Stimulated activated CD8-positive, alpha-beta memory T cell treated with anti-CD3 and anti-CD28 coated beads, Interleukin-4, amount 100 ng/mL, for 1 hour (primary cell): Measurements from ENCODE around the gene PRRT2.
"Not testable (repeated sequence)": the region's sequence is repeated elsewhere in the genome, so short reads cannot be mapped to it uniquely, and the experiment has no call there.

Experiments used
- DNase-seq, 2 donors: peaks; one replicate each; pipeline ENCODE4 v3.0.0-alpha.2; 2020; ENCODE audit warnings: low read depth in 2 of 2, low spot score in 1 of 2

The PRRT2 gene

DNA sequence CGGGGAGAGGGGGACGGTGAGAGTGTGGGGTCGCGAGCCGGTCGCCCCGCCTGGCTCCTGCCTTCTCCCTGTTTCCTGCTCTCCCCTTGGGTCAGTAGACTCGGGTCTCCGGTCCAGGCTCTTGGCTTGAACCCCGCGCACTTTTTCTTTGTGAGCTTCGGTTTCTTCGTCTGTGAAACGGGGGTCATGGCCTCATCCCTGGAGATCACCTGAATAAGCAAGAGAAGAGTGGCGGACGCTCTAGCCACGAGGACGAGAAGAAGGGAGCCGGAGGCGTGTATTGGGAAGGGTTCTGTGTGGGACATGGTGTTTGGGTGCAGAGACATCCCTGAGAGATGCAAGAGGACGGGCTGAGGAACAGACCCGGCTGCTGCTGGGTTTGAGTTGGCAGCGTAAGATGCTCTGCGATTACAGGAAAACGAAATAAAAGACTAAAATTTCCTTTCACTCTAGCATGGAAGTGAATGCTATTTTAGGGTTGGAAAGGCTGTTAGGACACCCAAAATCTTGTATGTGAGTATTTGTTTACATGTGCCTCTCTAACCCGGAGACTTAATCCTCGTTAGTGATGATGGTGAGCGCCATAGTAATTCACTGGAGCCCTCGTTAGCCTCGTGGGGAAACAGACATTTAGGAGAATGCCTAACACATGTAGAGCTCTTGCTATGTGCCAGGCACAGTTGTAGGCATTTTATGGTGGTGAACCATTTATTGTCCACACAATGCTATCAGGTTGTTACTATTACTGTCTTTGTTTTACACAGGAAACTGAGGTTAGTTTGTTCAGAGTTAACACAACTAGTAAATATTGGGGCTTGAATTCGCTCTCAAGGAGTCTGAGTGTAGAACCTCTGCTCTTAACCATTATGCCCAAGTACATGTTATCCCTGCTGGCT is 20.8 kb upstream of the PRRT2 start:
- no peak for DNase-seq

DNA sequence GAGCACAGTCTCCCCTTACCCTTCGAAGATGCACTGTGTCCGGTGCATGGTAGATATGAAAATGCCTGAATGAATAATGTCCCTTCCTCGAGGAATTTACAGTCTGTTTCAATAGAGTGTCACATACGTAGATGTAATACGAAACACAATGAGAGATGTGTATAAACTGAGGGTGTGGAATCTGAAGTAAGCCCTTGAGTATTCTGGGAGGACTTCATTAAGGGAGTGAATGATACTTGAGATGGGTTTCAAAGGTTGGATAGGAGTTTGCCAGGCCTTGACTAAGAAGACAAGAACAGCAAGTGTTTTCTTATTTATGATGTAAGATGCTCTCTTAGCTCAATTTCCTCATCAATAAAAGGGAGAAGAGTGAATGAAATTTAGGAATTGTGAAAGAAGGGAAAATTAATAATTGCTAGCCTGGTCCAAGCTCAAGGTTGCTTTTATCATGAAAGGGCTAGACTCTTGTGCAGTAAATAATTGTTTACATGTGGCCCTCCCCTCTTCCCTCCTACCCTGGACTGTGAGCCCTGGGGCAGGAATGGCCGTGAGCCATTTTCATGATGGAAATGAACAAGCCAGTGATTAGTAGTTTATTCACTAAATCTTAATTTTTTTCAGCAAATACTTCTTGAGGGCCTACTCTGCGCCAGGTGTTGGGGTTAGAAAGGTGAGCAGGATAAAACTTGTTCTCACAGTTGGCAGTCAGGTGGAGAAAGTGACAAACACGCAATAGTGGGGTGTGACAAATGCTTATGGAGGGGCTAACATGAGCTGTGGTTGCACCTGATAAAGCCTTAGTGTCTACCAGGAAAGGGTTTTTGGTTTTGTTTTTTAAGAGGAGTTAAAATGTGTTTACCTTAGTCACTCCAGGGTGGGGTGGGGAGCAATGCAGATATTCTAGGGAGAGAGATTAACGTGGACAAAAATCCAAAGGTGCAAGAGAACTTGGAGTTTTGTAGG is 19.9 kb upstream of the PRRT2 start:
- DNase-seq, result no peak

DNA sequence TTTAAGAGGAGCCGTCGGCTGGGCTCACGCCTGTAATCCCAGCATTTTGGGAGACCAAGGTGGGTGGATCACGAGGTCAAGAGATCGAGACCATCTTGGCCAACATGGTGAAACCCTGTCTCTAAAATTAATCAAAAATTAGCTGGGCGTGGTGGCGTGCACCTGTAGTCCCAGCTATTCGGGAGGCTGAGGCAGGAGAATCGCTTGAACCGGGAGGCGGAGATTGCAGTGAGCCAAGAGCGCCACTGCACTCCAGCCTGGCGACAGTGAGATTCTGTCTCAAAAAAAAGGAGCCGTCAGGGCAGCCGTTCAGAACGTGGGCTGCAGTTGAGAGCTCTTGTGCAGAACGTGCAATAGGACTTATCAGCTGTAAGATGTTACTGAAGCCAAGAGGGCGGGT is 18.8 kb upstream of the PRRT2 start:
- DNase-seq, result not testable (repeated sequence)

DNA sequence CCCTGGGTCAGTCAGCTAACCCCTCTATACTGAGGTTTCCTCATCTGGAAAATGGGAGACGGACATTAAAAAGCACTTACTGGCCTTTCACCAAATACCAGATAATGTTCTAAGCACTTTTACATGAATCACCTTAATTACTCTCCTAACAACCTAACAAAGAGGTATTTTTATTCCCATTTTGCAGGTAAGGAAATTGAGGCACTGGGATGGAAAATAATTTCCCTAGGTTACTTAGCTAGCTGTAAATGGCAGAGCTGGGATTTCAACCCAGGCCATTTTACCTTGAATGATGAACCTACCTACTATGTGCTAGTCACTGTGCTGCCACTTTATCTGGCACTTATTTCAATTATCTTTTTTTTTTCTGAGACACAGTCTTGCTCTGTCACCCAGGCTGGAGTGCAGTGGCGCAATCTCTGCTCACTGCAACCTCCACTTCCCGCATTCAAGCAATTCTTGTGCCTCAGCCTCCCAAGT is 17.7 kb upstream of the PRRT2 start:
- DNase-seq, result no peak

DNA sequence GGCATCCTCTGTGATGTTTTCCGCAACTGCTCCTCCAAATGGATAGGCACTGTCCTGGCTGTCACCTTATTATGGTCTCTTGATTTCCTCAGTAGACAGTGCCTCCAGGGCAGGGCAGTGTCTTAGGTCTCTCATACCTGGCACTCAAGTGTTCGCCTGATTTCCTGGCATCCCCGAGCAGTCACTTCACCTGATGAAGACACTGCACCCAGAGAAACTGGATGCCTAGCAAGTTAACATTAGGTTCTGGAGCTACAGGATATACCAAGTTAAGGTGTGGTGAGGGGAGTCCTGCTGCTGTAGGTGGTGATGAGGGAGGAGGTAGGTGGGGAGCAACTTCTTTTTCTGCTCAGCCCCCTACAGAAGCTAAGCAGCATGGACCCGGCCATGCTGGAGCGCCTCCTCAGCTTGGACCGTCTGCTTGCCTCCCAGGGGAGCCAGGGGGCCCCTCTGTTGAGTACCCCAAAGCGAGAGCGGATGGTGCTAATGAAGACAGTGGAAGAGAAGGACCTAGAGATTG is 9.5 kb upstream of the PRRT2 start:
- no peak for DNase-seq

DNA sequence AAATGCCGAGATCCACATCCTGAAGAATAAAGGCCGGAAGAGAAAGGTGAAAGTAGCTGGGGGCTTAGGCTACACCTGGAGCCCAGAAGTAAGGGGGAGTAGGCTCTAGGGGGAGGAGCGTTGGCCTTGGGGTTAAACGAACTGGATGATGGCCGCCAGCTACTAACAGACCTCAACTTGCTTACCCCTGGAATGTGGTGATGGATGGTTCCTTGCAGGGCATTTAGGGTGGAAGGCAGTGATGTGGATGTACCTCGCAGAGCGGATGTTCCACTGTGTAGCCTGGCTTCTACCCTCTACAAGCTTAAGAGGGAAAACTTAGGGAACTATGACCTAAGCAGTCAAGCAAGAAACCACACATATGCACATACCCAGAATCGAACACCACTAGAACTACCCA is 8.0 kb upstream of the PRRT2 start:
- no peak for DNase-seq

DNA sequence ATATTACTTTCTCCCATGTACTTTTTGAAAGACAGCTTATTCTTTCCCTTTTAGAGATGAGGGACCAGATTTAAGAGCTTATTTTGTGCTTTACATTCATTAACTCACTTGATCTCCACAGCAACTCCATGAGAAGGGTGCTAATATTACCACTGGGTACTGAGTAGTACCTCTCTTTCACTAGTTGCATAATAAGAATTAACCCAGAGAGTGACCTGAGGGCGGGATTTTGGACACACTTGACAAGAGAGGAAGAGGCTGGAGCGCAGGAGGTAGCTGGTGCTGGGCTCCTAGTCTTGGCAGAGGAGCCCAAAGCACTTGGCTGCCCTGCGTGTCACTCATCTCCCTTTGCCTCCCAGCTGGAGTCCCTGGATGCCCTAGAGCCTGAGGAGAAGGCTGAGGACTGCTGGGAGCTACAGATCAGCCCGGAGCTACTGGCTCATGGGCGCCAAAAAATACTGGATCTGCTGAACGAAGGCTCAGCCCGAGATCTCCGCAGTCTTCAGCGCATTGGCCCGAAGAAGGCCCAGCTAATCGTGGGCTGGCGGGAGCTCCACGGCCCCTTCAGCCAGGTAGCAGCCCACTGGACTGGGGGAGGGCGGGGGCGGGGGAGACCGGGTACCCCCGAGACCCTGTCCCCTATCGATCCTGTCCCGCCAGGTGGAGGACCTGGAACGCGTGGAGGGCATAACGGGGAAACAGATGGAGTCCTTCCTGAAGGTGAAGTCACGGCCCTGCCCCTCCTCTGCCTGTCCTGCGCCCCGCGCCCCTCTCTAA is 7.3 kb upstream of the PRRT2 start:
- no peak for DNase-seq

DNA sequence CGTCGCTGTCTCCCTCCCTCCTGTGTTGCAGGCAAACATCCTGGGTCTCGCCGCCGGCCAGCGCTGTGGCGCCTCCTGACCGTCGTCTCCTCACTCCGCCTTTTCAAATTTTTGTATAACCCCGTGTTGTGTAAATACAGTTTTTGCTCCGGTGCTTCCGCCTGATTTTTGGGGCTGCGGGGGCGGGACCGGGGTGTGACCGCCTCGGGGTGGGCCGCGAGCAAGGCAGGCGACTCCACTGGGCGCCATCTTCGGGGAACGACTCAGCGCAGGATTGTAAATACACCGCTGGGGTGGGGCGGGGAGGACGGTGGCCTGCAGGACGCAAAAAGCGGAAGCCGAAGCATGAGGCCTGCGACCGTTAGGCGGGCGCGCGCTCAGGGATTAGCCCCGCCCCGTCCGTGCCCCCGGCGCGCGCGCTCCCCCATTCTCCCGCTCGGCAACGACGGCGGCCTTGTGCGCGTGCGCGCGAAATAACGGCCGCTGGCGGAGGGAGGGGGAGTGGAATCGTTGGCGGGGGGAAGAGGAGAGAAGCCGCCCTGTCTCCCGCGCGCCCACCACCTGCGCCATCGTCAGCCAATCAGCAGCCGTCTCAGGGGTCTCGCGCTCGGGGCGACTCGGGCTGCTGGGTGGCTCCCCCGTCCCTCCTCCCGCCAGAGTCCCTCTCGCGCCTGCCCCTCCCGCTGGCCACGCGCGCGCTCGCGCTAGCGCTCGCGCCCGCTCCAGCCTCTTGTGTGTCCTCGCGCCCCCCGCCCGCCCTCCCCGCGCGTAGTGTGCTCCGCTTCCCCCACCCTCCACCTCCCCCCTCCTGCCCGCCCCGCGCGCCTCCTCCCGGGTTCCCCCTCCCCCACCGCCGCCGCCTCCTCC is 6.5 kb upstream of the PRRT2 start:
- peak; percentile 95 to 97 for DNase-seq

DNA sequence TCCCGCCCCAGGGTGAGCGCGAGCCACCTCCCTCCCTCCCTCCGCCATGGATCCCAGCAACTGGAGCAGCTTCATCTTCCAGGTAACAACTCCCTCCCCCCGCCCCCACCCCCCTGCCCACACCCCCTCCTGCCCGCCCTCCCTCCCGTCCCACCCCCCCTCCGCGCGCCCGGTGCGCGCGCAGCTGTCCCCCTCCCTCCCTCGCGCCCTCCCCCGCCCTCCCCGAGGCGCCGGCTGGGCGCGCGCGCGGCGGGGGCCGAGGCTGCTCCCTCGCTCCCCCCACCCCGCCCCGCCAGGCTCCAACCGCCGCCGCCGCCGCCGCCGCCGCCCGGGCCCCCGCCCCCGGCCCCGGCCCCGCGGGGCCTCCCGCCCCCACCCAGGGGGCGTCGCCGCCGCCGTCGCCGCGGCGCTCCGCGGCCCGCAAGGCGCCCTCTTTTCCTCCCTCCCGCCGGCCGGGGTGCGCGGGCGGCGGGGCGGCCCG is 5.9 kb upstream of the PRRT2 start, which contains the start of gene MAZ:
Gene MAZ, plus strand, starts transcription at position 431 of the 481 bp plus-strand sequence. CDS start 173 bp downstream, outside the sequence.
- peak in 1 of 2 donors; percentile 56 for DNase-seq

DNA sequence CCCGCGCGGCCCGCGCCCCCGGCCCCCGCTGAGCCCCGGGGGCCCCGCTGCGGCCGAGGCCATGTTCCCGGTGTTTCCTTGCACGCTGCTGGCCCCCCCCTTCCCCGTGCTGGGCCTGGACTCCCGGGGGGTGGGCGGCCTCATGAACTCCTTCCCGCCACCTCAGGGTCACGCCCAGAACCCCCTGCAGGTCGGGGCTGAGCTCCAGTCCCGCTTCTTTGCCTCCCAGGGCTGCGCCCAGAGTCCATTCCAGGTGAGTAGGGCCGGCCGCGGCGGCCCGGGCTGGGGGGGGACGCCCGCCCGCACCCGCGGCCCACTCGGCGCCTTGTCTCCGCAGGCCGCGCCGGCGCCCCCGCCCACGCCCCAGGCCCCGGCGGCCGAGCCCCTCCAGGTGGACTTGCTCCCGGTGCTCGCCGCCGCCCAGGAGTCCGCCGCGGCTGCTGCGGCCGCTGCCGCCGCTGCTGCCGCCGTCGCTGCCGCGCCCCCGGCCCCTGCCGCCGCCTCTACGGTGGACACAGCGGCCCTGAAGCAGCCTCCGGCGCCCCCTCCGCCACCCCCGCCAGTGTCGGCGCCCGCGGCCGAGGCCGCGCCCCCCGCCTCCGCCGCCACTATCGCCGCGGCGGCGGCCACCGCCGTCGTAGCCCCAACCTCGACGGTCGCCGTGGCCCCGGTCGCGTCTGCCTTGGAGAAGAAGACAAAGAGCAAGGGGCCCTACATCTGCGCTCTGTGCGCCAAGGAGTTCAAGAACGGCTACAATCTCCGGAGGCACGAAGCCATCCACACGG is 5.2 kb upstream of the PRRT2 start:
- DNase-seq, result no peak

DNA sequence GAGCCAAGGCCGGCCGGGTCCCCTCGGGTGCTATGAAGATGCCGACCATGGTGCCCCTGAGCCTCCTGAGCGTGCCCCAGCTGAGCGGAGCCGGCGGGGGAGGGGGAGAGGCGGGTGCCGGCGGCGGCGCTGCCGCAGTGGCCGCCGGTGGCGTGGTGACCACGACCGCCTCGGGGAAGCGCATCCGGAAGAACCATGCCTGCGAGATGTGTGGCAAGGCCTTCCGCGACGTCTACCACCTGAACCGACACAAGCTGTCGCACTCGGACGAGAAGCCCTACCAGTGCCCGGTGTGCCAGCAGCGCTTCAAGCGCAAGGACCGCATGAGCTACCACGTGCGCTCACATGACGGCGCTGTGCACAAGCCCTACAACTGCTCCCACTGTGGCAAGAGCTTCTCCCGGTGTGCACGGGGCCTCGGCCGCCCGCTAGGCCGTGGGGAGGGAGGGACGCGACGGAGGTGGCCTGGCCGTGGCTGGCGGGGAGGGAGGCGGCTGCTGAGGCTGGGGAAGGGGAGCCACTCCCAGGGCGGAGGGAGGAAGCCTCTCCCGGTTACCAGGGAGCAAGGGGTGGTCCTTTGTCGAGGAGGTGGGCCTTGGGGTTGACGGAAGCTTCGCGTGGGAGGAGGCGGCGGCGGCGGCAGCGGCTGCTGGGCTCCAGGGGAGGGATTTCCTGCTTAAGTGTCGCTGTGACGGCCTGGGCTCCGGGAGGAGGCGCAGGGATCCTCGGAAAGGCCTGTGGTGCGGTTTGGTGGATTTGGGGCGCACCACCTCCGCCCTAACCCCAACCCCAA is 4.4 kb upstream of the PRRT2 start:
- DNase-seq, result peak; percentile 63 to 74

DNA sequence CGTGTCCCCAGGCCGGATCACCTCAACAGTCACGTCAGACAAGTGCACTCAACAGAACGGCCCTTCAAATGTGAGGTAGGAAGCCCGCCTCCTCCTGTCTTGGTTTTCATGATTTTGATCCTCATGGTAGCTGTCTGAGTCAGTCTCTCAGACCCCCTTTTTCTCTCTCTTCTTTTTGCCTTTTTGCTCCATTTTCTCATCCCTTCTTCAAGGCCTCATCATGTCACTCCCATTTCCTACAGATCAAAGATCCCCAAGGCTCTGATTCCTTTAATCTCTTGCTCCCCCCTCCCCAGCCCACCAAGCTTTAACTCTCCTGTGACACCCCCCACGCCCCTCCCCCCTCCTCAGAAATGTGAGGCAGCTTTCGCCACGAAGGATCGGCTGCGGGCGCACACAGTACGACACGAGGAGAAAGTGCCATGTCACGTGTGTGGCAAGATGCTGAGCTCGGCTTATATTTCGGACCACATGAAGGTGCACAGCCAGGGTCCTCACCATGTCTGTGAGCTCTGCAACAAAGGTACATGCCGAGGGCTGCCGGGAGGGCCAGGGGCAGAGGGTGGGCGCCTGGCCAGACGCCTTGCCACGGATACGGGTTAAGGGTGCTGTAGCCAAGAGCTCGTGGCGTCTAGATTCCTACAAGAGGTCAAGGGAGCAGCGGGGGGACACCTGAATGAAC is 3.6 kb upstream of the PRRT2 start:
- DNase-seq, result no peak

DNA sequence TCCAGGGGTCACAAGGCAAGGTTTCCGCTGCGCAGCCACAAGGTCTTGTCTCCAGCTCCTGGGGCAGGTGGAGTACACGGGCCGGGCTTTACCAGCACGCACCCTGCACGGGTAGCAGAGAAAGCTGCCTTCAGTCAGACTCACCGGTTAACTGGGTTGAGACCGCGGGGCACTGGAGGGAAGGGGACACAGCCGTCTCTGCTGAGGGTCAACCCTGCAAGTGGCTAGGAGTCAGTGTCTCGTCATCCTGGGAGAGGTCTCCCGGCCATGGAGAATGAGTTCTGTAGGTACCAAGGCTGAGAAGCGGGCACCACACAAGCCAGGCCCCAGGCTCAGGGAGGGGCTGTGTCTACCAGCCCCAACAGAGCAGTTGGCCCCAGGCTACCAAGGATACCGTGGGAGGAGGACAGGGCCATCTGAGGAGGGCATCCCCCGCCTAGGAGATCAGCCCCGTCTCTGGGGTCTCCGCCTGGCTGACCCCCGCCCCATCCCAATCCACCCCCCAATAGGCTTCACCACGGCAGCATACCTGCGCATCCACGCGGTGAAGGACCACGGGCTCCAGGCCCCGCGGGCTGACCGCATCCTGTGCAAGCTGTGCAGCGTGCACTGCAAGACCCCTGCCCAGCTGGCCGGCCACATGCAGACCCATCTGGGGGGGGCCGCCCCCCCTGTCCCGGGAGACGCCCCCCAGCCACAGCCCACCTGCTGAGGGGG is 2.8 kb upstream of the PRRT2 start:
- DNase-seq, result no peak

DNA sequence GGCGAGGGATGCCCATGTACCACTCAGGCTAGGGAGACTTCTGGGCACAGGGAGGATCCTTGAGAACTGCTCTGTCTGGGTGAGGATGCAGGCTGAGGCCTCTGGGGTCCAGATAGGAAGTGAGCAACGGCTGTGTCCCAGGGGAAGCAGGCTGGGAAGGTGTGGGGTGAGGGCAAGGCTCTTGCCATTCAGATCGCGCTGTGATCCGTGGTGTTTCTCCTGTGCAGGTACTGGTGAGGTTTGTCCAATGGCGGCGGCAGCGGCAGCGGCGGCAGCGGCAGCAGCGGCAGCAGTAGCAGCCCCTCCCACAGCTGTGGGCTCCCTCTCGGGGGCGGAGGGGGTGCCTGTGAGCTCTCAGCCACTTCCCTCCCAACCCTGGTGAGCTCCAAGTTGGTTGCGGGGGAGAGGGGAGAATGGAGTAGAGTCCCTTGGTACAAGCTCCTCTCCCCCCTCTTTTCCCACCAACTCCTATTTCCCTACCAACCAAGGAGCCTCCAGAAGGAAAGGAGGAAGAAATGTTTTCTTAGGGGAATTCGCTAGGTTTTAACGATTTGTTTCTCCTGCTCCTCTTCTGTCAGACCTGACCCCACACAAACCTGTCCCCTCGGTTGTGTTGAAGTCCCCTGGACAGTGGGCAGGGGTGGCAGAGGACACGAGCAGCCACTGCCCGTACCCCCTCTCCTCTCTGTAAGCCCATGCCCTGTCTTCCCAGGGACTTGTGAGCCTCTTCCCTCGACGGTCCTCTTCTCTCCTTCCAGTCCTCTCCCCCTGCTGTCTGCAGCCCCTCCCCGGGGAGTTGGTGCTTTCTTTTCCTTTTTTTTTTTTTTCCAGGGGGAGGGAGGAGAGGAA is 1.9 kb upstream of the PRRT2 start:
- no peak for DNase-seq

DNA sequence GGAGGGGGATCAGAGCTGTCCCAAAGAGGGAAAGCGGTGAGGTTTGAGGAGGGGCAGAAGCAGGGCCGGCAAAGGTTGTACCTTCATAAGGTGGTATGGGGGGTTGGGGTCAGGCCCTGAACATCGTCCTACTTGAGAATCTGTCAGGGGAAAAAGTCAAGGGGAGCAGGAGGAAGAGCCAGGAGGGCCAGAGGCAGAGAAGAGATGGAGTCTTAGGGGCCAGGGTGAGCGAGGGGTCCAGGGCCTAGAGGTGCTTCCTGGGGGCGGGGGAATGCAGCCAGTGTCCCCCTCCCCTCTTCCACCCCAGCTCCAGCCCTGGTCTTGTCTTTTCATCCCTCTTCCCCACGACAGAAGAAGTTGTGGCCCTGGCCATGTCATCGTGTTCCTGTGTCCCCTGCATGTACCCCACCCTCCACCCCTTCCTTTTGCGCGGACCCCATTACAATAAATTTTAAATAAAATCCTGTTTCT is 1.3 kb upstream of the PRRT2 start:
- DNase-seq, result no peak
